Tongue (tissue), 2 donors: ENCODE results near the gene PGBD5. TPM values are rescaled to one million over a fixed set of nuclear protein-coding genes. Genes with fewer than 3 reads are reported as not detected.

Experiments
- DNase-seq: peaks from one replicate; pipeline ENCODE4 v3.0.0-alpha.2; 2015
- total RNA-seq: library from RNA; depleted of rRNA; stranded (reverse); fragments of >200 nt; gene quantifications from one replicate; pipeline ENCODE4 v1.2.3, GENCODE V29; 2014

The PGBD5 gene
- total RNA-seq, 1 donor from 2014 or later = 13.6 TPM

DNA sequence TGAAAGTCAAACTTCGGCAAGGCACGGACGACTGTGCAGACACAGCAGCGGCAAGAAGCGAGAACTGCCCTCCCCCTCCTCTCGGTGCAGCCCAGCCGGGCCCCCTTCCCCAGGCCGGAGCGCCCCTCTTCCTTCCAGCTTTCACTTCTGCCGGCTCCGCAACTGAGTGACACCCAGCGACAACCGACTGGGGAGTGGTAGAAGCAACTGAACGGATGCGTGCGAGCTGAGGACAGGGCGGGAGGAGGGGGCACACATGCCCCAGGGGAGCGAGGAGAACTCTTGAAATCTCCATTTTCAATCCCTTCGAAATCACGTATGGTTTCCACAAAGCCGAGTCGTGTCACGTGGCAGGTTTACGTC, 146.6 kb downstream of the PGBD5 start:
- DNase-seq = no peak

DNA sequence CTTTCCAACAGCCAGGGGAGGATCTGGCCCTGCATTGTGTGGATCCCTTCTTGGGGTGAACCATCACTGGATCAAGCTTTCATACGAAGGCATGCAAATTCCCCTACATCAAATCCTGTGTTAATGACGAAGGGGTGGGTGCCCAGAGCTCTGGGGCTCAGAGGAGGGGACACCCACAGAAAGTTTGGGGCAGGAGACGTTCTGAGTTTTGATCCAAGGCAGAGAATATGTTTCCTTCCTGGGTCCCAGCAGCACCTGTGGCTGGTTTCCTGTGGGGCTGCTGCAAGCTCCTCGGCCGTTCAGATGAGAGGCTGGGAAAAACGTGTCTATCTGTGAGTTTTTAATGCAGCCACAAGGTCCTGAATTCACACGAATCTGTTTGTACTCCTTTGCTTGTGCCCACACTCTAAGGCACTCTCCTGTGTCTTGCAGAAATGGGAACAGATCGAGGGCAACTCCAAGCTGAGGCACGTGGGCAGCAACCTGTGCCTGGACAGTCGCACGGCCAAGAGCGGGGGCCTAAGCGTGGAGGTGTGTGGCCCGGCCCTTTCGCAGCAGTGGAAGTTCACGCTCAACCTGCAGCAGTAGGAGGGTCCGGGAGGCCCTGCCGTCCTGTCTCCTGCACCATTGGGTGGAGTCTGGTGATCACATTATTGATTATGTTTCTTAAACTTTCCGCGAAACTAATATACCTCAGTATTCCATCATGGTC, 147.1 kb downstream of the PGBD5 start:
- DNase-seq = no peak

DNA sequence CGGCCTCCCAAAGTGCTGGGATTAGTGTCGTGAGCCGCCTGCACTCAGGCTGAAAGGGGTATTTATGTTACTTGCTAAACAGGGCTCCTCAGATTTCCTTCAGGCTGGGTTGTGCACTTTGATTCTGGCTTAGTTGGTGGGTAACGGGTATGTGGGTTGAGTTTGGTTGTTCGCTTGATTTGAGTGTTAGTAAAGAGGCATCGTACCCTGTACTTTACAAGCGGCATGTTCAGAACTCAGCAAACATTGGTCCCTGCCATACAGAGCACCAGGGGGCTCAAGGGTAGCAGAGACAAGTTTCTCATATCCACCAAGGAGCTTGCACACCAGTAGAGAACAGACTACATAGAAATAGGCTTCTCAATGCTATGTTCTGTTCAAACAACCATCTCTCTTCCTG, 147.8 kb downstream of the PGBD5 start:
- DNase-seq = no peak

DNA sequence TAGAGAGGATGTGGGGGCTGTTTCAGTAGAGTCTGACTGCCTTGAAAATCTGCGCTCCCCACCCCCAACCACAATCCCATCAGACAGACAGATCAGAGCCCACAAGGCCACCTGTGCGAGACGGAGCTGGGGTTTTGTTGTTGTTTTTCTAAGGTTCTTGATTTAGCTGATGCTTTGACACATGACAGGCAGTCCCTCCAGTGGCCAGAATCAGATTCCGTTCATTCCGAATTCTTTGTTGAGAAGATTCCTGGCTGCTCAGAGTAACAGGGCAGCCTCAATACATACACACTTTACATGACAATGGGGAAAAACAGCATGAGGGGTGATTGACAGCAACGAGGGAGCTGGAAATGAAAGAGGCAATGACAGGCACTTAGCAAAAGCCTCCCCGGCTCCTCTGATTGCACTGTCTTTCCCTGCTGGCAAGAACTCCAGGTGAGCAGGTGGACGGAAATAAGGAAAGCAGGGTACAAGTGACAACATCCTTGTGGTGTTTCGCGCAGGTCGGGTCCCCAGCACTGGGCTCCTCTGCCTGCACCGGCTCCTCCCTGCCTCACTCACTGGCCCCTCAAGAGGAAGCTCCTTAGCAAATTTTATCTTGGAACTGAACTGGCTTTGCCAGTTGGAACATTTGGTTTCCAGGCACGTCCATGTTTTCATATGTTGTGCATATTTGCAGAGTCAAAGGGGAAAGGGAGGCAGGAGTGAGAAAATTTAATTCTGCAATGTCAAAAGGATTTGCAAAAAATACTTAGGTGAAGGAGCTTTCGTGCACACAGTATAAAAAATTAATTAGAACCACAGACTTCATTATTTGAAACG, 148.7 kb downstream of the PGBD5 start:
- DNase-seq = no peak

DNA sequence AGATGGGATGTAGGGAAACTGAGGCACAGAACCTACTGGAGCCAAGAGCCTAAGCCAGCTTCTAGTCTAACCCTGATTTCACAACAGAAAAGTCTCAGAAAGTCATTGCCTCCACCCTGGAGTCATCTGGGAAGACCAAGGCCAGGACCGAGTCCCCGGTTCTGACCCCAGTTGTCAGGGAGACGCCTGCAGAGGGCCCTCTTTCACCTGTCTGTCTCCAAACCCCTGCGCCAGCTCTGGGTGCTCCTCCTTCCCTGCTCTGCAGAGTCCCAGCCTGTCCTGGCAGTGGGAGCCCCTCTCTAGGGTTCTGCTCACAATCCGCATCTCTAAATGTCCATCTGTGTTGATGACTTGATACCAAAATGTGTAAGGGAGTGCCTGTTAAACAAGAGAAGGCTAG, 149.7 kb downstream of the PGBD5 start:
- DNase-seq = no peak

DNA sequence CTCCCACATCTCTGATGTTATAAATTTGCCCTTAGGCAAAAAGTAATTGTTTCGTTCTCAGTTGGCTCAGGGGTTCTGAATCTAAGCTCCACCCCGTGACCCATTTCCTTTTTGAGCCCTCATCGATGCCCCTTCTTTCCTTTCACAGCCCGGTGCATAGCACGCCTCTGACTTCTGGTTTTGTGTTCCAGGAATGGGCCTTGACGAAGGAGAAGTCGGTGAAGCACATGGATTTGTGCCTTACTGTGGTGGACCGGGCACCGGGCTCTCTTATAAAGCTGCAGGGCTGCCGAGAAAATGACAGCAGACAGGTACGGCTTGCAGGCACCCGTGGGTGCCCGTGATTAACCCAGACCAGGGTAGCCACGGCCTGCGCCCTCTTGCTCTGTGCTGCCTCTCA, 151.9 kb downstream of the PGBD5 start:
- DNase-seq = no peak

- no peak for DNase-seq
Observed at GRCh38 chr1:230273141-230273710, 152.9 kb downstream of the PGBD5 start.

DNA sequence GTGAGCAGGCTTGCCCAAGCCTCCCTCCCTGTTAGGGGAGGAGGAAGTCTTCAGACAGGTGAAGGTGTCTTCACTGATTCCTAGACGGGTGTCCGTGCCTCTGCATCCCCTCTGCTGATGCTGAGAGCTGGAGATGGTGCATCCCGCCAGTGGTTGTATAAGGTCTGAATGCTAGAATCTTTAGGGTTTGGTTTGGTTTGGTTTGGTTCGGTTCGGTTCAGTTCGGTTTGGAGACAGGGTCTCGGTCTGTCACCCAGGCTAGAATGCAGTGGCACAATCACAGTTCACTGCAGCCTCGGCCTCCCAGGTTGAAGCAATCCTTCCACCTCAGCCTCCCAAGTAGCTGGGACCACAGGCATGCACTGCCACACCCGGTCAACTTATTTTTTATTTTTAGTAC, 153.6 kb downstream of the PGBD5 start:
- DNase-seq = no peak

DNA sequence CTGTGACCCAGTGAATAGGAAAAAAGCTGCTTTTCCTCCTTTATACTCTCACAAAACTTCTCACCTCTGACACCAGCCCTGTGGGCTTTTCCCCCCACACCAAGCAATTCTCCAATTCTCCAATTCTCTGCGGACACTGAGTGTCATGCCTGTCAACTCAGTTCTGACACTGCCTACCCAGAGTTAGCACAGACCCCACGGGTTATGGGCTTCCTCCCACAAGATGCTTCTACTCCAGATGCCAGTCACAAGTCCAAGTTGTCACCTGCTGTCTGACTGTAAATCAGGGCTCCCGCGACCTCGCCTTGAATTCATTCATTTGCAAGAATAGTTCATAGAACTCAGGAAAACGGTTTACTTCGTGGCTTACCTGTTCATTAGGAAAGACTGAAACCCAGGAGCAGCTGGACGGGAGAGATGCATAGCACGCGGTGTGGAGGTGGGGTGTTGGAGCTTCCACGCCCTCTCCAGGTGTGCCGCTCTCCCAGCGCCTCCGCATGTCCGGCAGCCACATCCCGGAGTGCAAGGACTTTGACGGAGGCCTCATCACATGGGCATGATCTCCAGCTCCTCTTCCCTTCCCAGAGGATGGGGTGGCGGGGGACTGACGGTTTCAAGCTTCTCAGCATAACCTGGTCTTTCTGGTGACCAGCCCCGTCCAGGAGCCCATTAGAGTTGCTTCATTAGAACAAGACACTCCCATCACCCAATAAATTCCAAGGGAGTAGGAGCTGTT, 154.7 kb downstream of the PGBD5 start:
- DNase-seq = no peak

- DNase-seq = no peak
Observed at GRCh38 chr1:230270559-230271281, 155.4 kb downstream of the PGBD5 start.

DNA sequence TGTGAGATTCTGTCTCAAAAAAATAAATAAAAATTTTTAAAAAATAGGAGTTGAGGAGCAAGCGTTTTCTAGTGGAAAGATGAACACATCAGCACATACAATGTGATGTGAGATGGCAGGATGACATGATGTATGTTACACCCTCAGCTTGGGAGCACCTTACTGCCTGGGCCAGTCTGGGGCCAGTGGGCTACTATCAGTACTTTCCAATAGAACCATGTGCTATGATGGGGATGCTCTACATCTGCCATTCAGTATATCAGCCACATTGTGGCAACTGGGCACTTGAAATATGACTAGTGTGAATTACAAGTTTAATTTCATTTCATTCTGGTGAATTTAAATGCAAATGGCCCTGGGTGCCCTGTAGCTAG, 156.0 kb downstream of the PGBD5 start:
- no peak for DNase-seq

DNA sequence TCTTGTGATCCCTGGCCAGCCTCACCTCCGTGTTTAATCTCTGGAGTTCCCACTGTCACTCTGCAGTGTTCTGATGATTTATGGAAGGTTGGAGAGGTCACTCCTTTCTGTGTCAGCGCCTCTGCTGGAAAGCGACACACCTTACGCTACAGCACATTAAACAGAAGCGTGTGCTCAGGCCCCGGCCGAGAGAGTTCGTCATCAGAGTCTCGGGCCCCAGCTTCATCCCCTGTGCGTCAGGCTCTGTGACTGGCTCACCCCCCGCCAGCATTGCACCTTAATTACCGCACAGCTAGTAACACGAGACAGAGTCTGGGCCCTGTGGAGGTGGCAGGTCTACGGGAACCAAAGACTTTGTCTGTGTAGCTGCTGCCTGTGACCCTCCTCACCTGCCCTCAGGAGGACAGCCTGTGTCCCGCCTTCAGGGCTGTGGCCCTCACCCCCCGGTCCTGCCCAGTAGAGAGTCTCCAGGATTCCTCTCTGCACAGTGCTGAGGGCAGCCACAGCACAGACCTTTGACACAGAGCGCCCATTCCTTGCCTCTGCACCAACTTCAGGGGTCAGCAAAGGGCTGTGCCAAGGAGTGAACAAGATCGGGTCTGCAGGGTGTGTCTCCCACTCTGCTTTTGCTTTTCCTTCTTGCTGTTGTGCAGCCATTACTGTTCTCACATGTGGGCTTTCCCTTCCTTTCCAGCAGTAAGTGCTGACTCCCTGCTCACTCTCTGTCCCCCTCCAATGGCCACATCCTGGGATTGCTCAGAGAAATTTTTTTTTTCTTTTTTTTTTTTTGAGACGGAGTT, 157.6 kb downstream of the PGBD5 start:
- DNase-seq = peak; percentile 77

DNA sequence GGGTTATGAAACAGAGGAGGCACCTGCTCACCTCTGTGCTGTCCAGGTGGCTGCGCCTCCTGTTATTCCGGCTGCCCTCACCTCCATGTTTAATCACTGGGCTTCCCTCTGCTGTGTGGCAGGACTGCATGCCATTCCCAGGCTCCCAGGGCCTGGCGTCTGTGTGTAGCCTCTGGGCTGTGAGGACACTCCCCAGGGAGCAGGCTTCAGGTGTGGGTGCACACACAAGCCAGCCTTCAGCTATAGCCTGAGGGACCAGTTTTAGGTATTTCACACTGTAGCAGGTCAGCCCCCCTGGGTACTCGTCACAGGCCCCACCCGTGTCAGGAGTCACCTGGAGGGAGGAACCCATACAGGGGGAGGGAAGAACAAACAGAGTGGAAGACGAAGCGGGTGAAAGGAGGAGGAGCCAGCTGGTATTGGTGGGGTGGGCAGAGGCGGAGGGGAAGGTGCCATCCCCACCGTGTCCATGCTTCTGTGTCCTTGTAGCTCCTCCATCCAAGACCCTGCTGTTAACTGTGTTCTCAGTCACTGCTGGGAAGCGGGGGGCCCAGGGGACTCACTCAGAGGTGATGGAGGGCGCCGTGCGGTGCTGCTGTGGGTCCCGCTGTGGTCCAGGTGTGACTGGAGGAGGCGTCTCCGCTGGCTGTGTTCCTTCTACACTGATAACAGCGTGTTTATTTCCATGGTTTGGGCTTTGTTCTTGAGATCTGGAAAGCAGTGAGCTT, 158.6 kb downstream of the PGBD5 start:
- no peak for DNase-seq

DNA sequence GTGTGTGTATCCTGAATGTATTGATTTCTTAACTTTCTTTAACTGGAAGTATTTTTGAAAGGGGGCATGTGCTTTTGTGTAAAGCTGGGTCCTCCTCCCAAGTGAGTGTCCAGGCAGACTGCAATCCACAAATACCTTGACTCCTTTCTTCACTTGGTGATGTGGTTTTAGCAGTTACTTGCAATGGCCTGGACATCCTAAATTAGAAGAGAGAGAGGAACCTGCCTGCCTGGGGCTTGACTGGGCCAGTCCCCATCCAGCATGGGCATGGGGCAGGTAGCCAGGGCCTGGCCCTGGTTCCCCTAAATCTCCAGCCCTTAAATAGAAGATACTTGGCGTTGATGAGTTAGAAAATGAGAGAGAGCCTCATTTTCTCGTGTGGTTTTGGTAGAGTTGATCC, 159.7 kb downstream of the PGBD5 start:
- no peak for DNase-seq

- DNase-seq = no peak
Observed at GRCh38 chr1:230265200-230266115, 160.7 kb downstream of the PGBD5 start.
